Liver (tissue), 9 donors: ENCODE results near the gene RTN4RL2. TPM values are rescaled to one million over a fixed set of nuclear protein-coding genes. Genes with fewer than 3 reads are reported as not detected.

Experiments used
- DNase-seq: peaks from one replicate; pipeline ENCODE4 v3.0.0-alpha.2; 2017; ENCODE audit warnings: low spot score
- H3K27ac ChIP-seq, 2 donors: one replicate each; pipeline ENCODE4 v1.7.0; 2013; ENCODE audit warnings: inconsistent platforms in 2 of 2, low read length in 2 of 2, control low read depth in 1 of 2, low read depth in 1 of 2, mild to moderate bottlenecking in 1 of 2
- H3K27me3 ChIP-seq, 4 donors: one replicate each; pipeline versions ENCODE4 v1.6.1 to v1.7.0; 2013; ENCODE audit warnings: low read length in 3 of 4, inconsistent platforms in 1 of 4, mild to moderate bottlenecking in 1 of 4, moderate library complexity in 1 of 4; ENCODE audit not compliant: control insufficient read depth in 4 of 4, insufficient read depth in 4 of 4
- H3K36me3 ChIP-seq, 4 donors: one replicate each; pipeline versions ENCODE4 v1.6.1 to v1.7.0; 2013; ENCODE audit warnings: low read length in 3 of 4, mild to moderate bottlenecking in 3 of 4, low read depth in 1 of 4, moderate library complexity in 1 of 4; ENCODE audit not compliant: control insufficient read depth in 4 of 4, insufficient read depth in 3 of 4
- H3K4me1 ChIP-seq, 4 donors: one replicate each; pipeline versions ENCODE4 v1.6.1 to v1.7.0; 2013; ENCODE audit warnings: low read length in 3 of 4, mild to moderate bottlenecking in 3 of 4, moderate library complexity in 1 of 4; ENCODE audit not compliant: control insufficient read depth in 4 of 4, insufficient read depth in 4 of 4
- H3K4me3 ChIP-seq, 3 donors: one replicate each; pipeline versions ENCODE4 v1.6.1 to v1.7.0; 2013; ENCODE audit warnings: low read length in 3 of 3, control low read depth in 1 of 3, low read depth in 1 of 3, mild to moderate bottlenecking in 1 of 3
- H3K9ac ChIP-seq, 2 donors: one replicate each; pipeline ENCODE4 v1.7.0; 2013; ENCODE audit warnings: low read length in 2 of 2, mild to moderate bottlenecking in 2 of 2, moderate library complexity in 2 of 2, control low read depth in 1 of 2, low read depth in 1 of 2
- H3K9me3 ChIP-seq, 4 donors: one replicate each; pipeline versions ENCODE4 v1.6.1 to v1.7.0; 2013; ENCODE audit warnings: low read length in 3 of 4; ENCODE audit not compliant: control insufficient read depth in 4 of 4
- ATF3 ChIP-seq: IDR thresholded peaks from 2 replicates; pipeline ENCODE4 v1.6.1; 2016; ENCODE audit warnings: antibody characterized with exemption
- EGR1 ChIP-seq, 2 donors: IDR thresholded peaks; 2 replicates each; pipeline ENCODE4 v1.6.1; 2016 to 2018; ENCODE audit warnings: antibody characterized with exemption in 2 of 2, low read depth in 2 of 2
- FOXA1 ChIP-seq: IDR thresholded peaks from 2 replicates; pipeline ENCODE4 v1.6.1; 2016; ENCODE audit warnings: antibody characterized with exemption
- FOXA2 ChIP-seq: IDR thresholded peaks from 2 replicates; pipeline ENCODE4 v1.6.1; 2016; ENCODE audit warnings: antibody characterized with exemption
- GABPA ChIP-seq, 2 donors: IDR thresholded peaks in 1 of 2; conservative IDR thresholded peaks in 1 of 2; 2 replicates each; pipeline ENCODE4 v1.6.1; 2016; ENCODE audit warnings: antibody characterized with exemption in 2 of 2, mild to moderate bottlenecking in 1 of 2, moderate library complexity in 1 of 2
- HNF4A ChIP-seq, 2 donors: conservative IDR thresholded peaks; 2 replicates each; pipeline ENCODE4 v1.6.1; 2016; ENCODE audit warnings: antibody characterized with exemption in 2 of 2, mild to moderate bottlenecking in 2 of 2
- HNF4G ChIP-seq: IDR thresholded peaks from 2 replicates; pipeline ENCODE4 v1.6.1; 2016; ENCODE audit warnings: antibody characterized with exemption
- JUND ChIP-seq, 2 donors: IDR thresholded peaks; 2 replicates each; pipeline ENCODE4 v1.6.1; 2016; ENCODE audit warnings: antibody characterized with exemption in 2 of 2
- MAX ChIP-seq: IDR thresholded peaks from 2 replicates; pipeline ENCODE4 v1.6.1; 2016; ENCODE audit warnings: antibody characterized with exemption
- NR2F2 ChIP-seq: IDR thresholded peaks from 2 replicates; pipeline ENCODE4 v1.6.1; 2016; ENCODE audit warnings: antibody characterized with exemption
- REST ChIP-seq: IDR thresholded peaks from 2 replicates; pipeline ENCODE4 v1.6.1; 2016; ENCODE audit warnings: antibody characterized with exemption, mild to moderate bottlenecking
- RXRA ChIP-seq, 2 donors: IDR thresholded peaks; 2 replicates each; pipeline ENCODE4 v1.6.1; 2017 to 2018; ENCODE audit warnings: antibody characterized with exemption in 2 of 2, mild to moderate bottlenecking in 1 of 2
- SP1 ChIP-seq: IDR thresholded peaks from 2 replicates; pipeline ENCODE4 v1.6.1; 2018; ENCODE audit warnings: antibody characterized with exemption, mild to moderate bottlenecking
- TAF1 ChIP-seq: conservative IDR thresholded peaks from 2 replicates; pipeline ENCODE4 v1.6.1; 2016; ENCODE audit warnings: antibody characterized with exemption, mild to moderate bottlenecking
- YY1 ChIP-seq: IDR thresholded peaks from 2 replicates; pipeline ENCODE4 v1.6.1; 2016; ENCODE audit warnings: antibody characterized with exemption, mild to moderate bottlenecking
- ZBTB33 ChIP-seq: IDR thresholded peaks from 2 replicates; pipeline ENCODE4 v1.6.1; 2016; ENCODE audit warnings: antibody characterized with exemption
- WGBS: extraction: QIAGEN DNeasy Blood & Tissue Kit; methylation state at CpG from one replicate; pipeline ENCODE4 v1.1.7; 2013; 5-methylcytosine and 5-hydroxymethylcytosine counted together
- polyA plus RNA-seq, 2 donors: library from polyadenylated mRNA; stranded (reverse) in 1 of 2; unstranded in 1 of 2; fragments of 200-250 nt in 1 of 2; fragments of >200 nt in 1 of 2; fragmentation: Nextera tagmentation in 1 of 2; extraction: Ambion mirVana in 1 of 2; gene quantifications; one replicate each; pipeline versions ENCODE4 v1.2.1 to v1.2.3, GENCODE V29; 2013 to 2015
- total RNA-seq, 2 donors: library from RNA; depleted of rRNA; stranded (reverse); fragments of >200 nt; gene quantifications; one replicate each; pipeline ENCODE4 v1.2.3, GENCODE V29; 2014
- TF ChIP-seq, protein P1 (sequence below): fragments of 150-350 bp; IDR thresholded peaks from 2 replicates; pipeline ENCODE4 v1.5.1; 2017; ENCODE audit warnings: improper control_type of control experiment, low read depth, low read length; ENCODE audit not compliant: missing input control
- donor health status: healthy.
- donor health status: healthy.
- donor health status: healthy.
- donor health status: healthy.
- donor health status: healthy.

Gene RTN4RL2
- total and polyA plus RNA-seq, 4 donors = 0.75 to 18.1 (median 3.2) TPM

- H3K9ac ChIP-seq = no peak overlapping the region
- no peak overlapping the region for H3K4me3 ChIP-seq
- no peak for TF ChIP-seq HNF4A (conservative IDR thresholded peaks at IDR 0.05)
- TF ChIP-seq ZBTB33 = no peak
- TF ChIP-seq FOXA2 = no peak
- TF ChIP-seq SP1 = no peak
- TF ChIP-seq ATF3 = no peak
- TF ChIP-seq JUND (IDR thresholded peaks at IDR 0.05) = no peak
- TF ChIP-seq GABPA (IDR thresholded peaks at IDR 0.05 in 1 of 2, conservative IDR thresholded peaks at IDR 0.05 in 1 of 2) = no peak
- TF ChIP-seq TAF1 = no peak
- TF ChIP-seq HNF4G = no peak
- TF ChIP-seq, protein P1, sequence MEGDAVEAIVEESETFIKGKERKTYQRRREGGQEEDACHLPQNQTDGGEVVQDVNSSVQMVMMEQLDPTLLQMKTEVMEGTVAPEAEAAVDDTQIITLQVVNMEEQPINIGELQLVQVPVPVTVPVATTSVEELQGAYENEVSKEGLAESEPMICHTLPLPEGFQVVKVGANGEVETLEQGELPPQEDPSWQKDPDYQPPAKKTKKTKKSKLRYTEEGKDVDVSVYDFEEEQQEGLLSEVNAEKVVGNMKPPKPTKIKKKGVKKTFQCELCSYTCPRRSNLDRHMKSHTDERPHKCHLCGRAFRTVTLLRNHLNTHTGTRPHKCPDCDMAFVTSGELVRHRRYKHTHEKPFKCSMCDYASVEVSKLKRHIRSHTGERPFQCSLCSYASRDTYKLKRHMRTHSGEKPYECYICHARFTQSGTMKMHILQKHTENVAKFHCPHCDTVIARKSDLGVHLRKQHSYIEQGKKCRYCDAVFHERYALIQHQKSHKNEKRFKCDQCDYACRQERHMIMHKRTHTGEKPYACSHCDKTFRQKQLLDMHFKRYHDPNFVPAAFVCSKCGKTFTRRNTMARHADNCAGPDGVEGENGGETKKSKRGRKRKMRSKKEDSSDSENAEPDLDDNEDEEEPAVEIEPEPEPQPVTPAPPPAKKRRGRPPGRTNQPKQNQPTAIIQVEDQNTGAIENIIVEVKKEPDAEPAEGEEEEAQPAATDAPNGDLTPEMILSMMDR = no peak
- TF ChIP-seq RXRA (IDR thresholded peaks at IDR 0.05) = no peak
- no peak overlapping the region for H3K27ac ChIP-seq
- H3K27me3 ChIP-seq = no peaks in the 10 kb centered on the region
- peaks cover 0 to 9% (median under 1%) of the 10 kb centered on the region in 4 donors for H3K36me3 ChIP-seq
- no peaks in the 10 kb centered on the region for H3K9me3 ChIP-seq
- no peak for DNase-seq
- peaks cover 8 to 45% (median 26%) of the 10 kb centered on the region in 4 donors for H3K4me1 ChIP-seq
- 76% methylated on average over 6 of the region's 6 CpGs for WGBS
Observed at GRCh38 chr11:57473285-57473841, 13.0 kb downstream of the RTN4RL2 start.

DNA sequence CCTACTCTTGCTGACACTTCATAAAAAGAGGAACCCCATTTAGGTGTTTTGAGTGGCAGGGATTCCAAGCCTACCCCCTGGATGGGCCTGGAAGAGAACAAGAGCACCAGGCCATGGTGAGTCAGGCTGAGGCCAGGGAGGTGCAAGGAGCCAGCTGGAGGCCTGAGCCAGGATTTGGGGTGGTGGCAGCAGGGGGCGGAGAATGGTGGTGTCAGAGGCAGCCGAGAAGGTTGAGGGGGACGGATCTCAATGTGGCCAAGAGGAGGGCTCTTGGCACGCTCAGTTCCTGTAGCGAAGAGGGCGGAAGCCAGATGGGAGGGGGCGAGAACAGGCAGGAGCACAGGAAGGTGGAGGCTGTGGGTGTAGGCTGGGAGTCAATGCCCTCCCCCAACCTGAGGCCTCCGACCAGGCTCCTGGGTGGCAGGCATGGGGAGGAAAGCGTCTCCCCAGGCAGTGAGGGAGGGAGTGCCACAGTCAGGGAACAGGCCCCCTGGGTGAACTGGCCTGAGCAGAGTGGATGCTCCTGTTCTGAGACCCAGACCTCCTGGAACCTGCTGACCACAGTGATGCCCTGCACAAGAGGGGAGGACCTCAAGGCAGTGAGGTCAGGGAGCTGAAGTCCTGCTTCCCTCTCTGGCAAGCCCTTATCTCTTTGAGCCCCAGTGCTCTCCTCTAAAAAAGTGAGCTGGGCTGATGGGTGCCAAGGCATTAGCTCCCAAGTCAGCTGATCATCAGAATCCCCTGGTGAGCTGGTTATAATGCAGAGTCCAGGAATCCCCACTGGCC is 13.9 kb downstream of the RTN4RL2 start:
- Histone ChIP-seq H3K36me3 (peaks cover 0 to 2% (median 0%) of the 10 kb centered on the region in 4 donors), H3K4me3 (no peak overlapping the region), H3K4me1 (peaks cover 8 to 46% (median 27%) of the 10 kb centered on the region in 4 donors), H3K27ac (no peak overlapping the region), H3K9me3 (no peaks in the 10 kb centered on the region), H3K9ac (no peak overlapping the region), H3K27me3 (no peaks in the 10 kb centered on the region)
- 65% methylated on average over 9 of the region's 9 CpGs for WGBS
- DNase-seq = no peak
- no peak for TF ChIP-seq REST
- TF ChIP-seq, protein P1 = no peak
- TF ChIP-seq RXRA (IDR thresholded peaks at IDR 0.05) = no peak
- TF ChIP-seq NR2F2 = no peak
- TF ChIP-seq GABPA (IDR thresholded peaks at IDR 0.05 in 1 of 2, conservative IDR thresholded peaks at IDR 0.05 in 1 of 2) = no peak
- TF ChIP-seq YY1 = no peak
- no peak for TF ChIP-seq TAF1
- TF ChIP-seq EGR1 (IDR thresholded peaks at IDR 0.05; ENCODE audit: low read depth in 2 of 2) = no peak
- TF ChIP-seq ATF3 = no peak
- TF ChIP-seq ZBTB33 = no peak
- TF ChIP-seq MAX = no peak
- no peak for TF ChIP-seq FOXA1
- TF ChIP-seq HNF4A (conservative IDR thresholded peaks at IDR 0.05) = no peak
- TF ChIP-seq SP1 = no peak
